HL-60/S4 treated with retinoic acid at 250 ng/mL for 4 days and 3 days (cell line): ENCODE results near the gene DHDDS.

Source experiments
- in situ Hi-C: fragments of 300-500 bp; cut with MboI; formaldehyde crosslinking; loops from 2 replicates; pipeline ENCODE4 v1.7.0; 2022; ENCODE audit warnings: low sequenced_read_pairs

DHDDS gene

GRCh38 chr1:26417111-26417759 lies 14.9 kb upstream of the DHDDS start:
- in situ Hi-C loops, result no loop called here

- in situ Hi-C loops, result no loop called here
These were observed 13.2 kb upstream of the DHDDS start for GRCh38 chr1:26418865-26419349.

- in situ Hi-C loops, result no loop called here
These were observed 12.6 kb upstream of the DHDDS start for GRCh38 chr1:26419494-26419893.

- in situ Hi-C loops, result no loop called here
These were observed 2.4 kb upstream of the DHDDS start for GRCh38 chr1:26429721-26430120.

GRCh38 chr1:26432793-26433192 lies 672 bp downstream of the DHDDS start:
- in situ Hi-C loops, result no loop called here

- in situ Hi-C loops, result no loop called here
These were observed 2.1 kb downstream of the DHDDS start for GRCh38 chr1:26434161-26434752.

- in situ Hi-C loops, result no loop called here
These were observed 5.9 kb downstream of the DHDDS start for GRCh38 chr1:26438041-26438440.

GRCh38 chr1:26440259-26440658 lies 8.1 kb downstream of the DHDDS start:
- in situ Hi-C loops, result no loop called here

- in situ Hi-C loops, result no loop called here
These were observed 17.7 kb downstream of the DHDDS start for GRCh38 chr1:26449868-26450267.

- in situ Hi-C loops, result no loop called here
These were observed 18.8 kb downstream of the DHDDS start for GRCh38 chr1:26450908-26451307.

- in situ Hi-C loops, result no loop called here
These were observed 20.5 kb downstream of the DHDDS start for GRCh38 chr1:26452459-26453183.

- in situ Hi-C loops, result no loop called here
These were observed 27.0 kb downstream of the DHDDS start for GRCh38 chr1:26459148-26459547.

GRCh38 chr1:26459573-26460031 lies 27.5 kb downstream of the DHDDS start:
- in situ Hi-C loops, result no loop called here

- in situ Hi-C loops, result no loop called here
These were observed 36.8 kb downstream of the DHDDS start for GRCh38 chr1:26468911-26469310.

GRCh38 chr1:26469558-26469957 lies 37.4 kb downstream of the DHDDS start:
- in situ Hi-C loops, result no loop called here

- in situ Hi-C loops, result no loop called here
These were observed 38.9 kb downstream of the DHDDS start for GRCh38 chr1:26470878-26471497.

GRCh38 chr1:26471498-26472319 lies 39.6 kb downstream of the DHDDS start:
- in situ Hi-C loops, result no loop called here

- in situ Hi-C loops, result no loop called here
These were observed 40.3 kb downstream of the DHDDS start, which contains the start of gene HMGN2 for GRCh38 chr1:26472320-26472900. HMGN2 (plus strand) TSS chr1:26472440; CDS start chr1:26472613, 173 bp downstream.

- in situ Hi-C loops, result no loop called here
These were observed 41.1 kb downstream of the DHDDS start for GRCh38 chr1:26472901-26473845.
